Spleen (tissue), 7 donors: ENCODE results near the gene CAMTA1.

ENCODE experiments used
- POLR2A ChIP-seq, 3 donors: fragments of 450-650 bp; IDR thresholded peaks; one replicate each; pipeline ENCODE4 v1.5.1; 2017; ENCODE audit warnings: antibody characterized with exemption in 3 of 3, mild to moderate bottlenecking in 1 of 3
- POLR2AphosphoS5 ChIP-seq, 3 donors: sonication (generic); formaldehyde crosslinking; IDR thresholded peaks; one replicate each; pipeline ENCODE4 v1.5.1; 2017; ENCODE audit warnings: antibody characterized with exemption in 3 of 3
- TF ChIP-seq, protein P1 (sequence below), 11 experiments: fragments of 200-600 bp in 7 of 11; fragments of 450-650 bp in 4 of 11; sonication (generic) in 4 of 11; IDR thresholded peaks in 8 of 11; conservative IDR thresholded peaks in 3 of 11; 1 replicate in 7 of 11; 2 replicates in 4 of 11; pipeline versions ENCODE4 v1.4.0 to v1.8.0; 2016 to 2021; ENCODE audit warnings: antibody characterized with exemption in 11 of 11, inconsistent platforms in 4 of 11, mild to moderate bottlenecking in 1 of 11
- donor health status: DM: no; HTN: no; CAD: no; lungs with moderate emphysema.
- donor health status: DM: no; HTN: no; CAD: no.
- donor health status: DM: no; HTN: no; CAD: no.

DNA sequence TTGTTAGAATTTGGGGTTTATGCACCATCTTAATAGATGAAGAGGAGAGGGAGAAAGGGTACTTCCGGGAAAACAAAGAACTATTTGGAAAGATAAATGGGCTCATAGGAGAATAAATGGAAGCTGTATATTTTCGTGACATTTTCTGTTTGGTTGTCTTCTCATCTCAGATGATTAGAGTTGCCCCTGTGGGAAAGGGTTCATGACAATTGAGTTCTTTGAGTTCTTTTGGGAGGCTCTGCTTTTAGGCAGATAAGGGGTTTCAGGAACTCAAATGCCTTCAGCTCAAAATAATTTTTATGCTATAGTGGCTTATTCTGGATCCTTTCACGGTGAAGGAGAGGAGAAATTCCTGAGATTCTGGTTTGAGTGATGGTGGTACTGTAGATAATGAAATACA is 63.6 kb downstream of the CAMTA1 start:
- TF ChIP-seq, protein P1, sequence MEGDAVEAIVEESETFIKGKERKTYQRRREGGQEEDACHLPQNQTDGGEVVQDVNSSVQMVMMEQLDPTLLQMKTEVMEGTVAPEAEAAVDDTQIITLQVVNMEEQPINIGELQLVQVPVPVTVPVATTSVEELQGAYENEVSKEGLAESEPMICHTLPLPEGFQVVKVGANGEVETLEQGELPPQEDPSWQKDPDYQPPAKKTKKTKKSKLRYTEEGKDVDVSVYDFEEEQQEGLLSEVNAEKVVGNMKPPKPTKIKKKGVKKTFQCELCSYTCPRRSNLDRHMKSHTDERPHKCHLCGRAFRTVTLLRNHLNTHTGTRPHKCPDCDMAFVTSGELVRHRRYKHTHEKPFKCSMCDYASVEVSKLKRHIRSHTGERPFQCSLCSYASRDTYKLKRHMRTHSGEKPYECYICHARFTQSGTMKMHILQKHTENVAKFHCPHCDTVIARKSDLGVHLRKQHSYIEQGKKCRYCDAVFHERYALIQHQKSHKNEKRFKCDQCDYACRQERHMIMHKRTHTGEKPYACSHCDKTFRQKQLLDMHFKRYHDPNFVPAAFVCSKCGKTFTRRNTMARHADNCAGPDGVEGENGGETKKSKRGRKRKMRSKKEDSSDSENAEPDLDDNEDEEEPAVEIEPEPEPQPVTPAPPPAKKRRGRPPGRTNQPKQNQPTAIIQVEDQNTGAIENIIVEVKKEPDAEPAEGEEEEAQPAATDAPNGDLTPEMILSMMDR (IDR thresholded peaks at IDR 0.05 in 8 of 11, conservative IDR thresholded peaks at IDR 0.05 in 3 of 11): no peak
- no peak for TF ChIP-seq POLR2AphosphoS5 (IDR thresholded peaks at IDR 0.05)
- TF ChIP-seq POLR2A (IDR thresholded peaks at IDR 0.05): no peak
